ENCODE results near the gene PRSS57. TPM values are rescaled to one million over a fixed set of nuclear protein-coding genes. Genes with fewer than 3 reads are reported as not detected.

Gene PRSS57
- total and polyA plus RNA-seq, 12 donors: 0.06 TPM; not detected in 11

DNA sequence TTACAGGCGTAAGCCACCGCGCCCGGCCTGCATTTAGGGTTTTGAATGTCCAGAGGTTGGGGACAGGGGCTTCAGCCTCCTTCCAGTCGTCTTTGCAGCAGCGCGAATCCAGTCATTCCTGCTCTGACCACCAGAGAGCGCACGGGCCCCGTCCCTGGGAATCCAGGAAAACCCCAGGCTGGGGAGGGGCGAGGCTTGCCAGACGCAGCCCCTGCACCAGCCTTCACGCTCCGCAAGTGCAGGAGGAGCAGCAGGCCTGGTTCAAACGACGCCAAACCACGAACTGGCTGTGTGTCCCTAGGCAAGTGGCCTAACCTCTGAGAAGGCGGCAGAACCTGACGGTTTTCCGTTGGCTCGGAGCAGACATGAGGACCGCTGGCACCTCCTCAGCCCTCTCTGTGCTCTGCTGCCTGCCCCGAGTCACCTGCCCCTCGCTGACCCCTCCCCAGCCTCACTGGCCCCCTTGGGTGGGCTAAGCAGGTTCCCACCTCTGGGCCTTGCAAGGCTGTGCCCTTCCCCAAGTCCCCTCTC lies 30.3 kb downstream of the PRSS57 start:
- peak overlapping the region in 8 of 10 donors; percentile 2 to 39 (median 26) for H3K4me3 ChIP-seq

DNA sequence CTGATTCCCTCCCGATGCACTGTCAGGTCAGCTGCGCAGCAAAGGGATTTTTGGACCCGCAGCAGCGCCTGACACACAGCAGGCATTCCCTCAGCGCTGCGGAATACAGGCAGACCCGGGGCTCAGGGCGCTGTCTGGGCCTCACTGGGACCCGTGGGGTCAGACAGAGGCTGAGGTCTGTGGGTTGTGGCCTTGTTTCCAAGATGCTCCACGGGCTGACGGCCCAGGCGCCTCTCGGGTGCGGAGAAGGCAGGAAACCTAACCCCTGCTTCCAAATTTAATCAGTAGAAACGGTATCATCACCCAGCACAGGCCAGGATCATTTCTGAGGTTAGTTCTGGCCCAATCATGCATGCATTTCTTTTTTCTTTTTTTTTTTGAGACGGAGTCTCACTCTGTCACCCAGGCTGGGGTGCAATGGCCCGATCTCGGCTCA lies 31.6 kb downstream of the PRSS57 start:
- no peaks in the 10 kb centered on the region for H3K9me3 ChIP-seq
- peak overlapping the region; percentile 61 to 97 (median 94) for H3K27ac ChIP-seq
- peaks cover 26 to 56% (median 51%) of the 10 kb centered on the region in 9 donors for H3K4me1 ChIP-seq
- H3K27me3 ChIP-seq: no peaks in the 10 kb centered on the region
- TF ChIP-seq, protein P1, sequence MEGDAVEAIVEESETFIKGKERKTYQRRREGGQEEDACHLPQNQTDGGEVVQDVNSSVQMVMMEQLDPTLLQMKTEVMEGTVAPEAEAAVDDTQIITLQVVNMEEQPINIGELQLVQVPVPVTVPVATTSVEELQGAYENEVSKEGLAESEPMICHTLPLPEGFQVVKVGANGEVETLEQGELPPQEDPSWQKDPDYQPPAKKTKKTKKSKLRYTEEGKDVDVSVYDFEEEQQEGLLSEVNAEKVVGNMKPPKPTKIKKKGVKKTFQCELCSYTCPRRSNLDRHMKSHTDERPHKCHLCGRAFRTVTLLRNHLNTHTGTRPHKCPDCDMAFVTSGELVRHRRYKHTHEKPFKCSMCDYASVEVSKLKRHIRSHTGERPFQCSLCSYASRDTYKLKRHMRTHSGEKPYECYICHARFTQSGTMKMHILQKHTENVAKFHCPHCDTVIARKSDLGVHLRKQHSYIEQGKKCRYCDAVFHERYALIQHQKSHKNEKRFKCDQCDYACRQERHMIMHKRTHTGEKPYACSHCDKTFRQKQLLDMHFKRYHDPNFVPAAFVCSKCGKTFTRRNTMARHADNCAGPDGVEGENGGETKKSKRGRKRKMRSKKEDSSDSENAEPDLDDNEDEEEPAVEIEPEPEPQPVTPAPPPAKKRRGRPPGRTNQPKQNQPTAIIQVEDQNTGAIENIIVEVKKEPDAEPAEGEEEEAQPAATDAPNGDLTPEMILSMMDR (IDR thresholded peaks at IDR 0.05): no peak
- intact Hi-C loops (cut with DNase I): loop anchor here in 6 of 10 donors (1.0 to 2.0 kb wide), 5 partner anchors 17 to 71 kb away; no protein-coding TSS in a partner anchor
- DNase-seq (no peak), ATAC-seq (peak in 3 of 8 donors; percentile 1 to 23 (median 3))
- peaks cover 0 to 4% (median 0%) of the 10 kb centered on the region in 9 donors for H3K36me3 ChIP-seq
- 60 to 65% methylated on average over 18 of the region's 18 CpGs for WGBS, 2 donors
- H3K4me3 ChIP-seq: peak overlapping the region in 9 of 10 donors; percentile 40 to 100 (median 96)

More for the DNA sequence above, 30.3 kb downstream of the PRSS57 start:
- Histone ChIP-seq H3K9me3 (peaks cover 0 to 7% (median 0%) of the 10 kb centered on the region in 11 donors), H3K27ac (peak overlapping the region in 1 of 10 donors; percentile 9), H3K4me1 (peaks cover 17 to 43% (median 39%) of the 10 kb centered on the region in 9 donors), H3K27me3 (no peaks in the 10 kb centered on the region), H3K36me3 (no peaks in the 10 kb centered on the region)
- DNase-seq (peak; percentile 80 to 86), ATAC-seq (peak; percentile 18 to 71 (median 40))
- 5 to 7% methylated on average over 24 of the region's 24 CpGs for WGBS, 2 donors
- TF ChIP-seq, protein P1 (IDR thresholded peaks at IDR 0.05): peak; percentile 89 to 98 (median 97)
- intact Hi-C loops (cut with DNase I): loop anchor here in 8 of 10 donors (1.0 to 2.0 kb wide), 4 partner anchors 68 to 70 kb away; no protein-coding TSS in a partner anchor

DNA sequence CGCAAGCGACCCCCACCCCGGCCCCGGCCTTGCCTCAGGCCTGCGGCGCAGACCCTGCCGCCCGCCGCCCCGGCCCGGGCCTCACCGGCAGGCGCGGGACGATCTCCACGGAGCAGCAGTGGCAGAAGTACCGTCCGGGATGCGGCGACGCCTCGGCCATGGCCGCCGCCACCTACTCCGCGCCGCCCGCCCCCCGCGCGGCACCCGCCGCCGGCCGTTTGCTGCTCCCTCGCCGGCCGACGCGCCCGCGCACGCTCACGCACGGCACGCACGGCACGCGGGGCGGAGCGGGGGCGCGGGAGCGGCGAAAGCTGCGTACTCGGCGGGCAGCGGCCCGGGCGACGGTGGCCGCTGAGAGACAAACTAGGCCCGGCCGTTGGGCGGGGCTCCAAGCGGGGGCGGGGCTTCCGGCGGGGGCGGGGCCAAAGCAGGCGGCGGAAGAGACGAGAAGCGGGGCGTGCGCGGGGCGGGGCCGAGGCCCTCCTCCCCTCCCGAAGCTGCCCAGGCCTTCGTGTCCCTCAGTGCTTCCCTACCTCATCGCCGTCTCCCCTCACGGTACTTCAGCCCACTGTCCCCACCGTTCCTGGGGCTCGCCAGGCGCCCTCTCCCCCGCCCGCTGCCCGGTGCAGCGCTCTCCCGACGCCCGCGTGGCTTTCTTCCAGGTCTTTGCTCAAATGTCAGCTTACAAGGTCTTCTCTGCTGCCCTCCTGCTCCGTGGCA lies 32.1 kb downstream of the PRSS57 start, which contains the start of gene RNF126:
Gene RNF126, minus strand, starts transcription at position 253 of the 720 bp plus-strand sequence. Its CDS starts 93 bp downstream, at position 160.
- peak within 1 kb of the TSS; percentile 61 to 97 (median 94) for H3K27ac ChIP-seq
- ATAC-seq (peak; percentile 80 to 88 (median 86)), DNase-seq (peak; percentile 91 to 97)
- peaks cover 0 to 9% (median 0%) of the 10 kb centered on the region in 9 donors for H3K36me3 ChIP-seq
- H3K4me1 ChIP-seq: peaks cover 32 to 62% (median 56%) of the 10 kb centered on the region in 9 donors
- TF ChIP-seq, protein P1 (IDR thresholded peaks at IDR 0.05): no peak
- no peaks in the 10 kb centered on the region for H3K27me3 ChIP-seq
- intact Hi-C loops (cut with DNase I): loop anchor here in 1 of 10 donors (2.0 kb wide), 1 partner anchor 18 kb away; no protein-coding TSS in a partner anchor
- 0 to 1% methylated on average over 60 to 95 of the region's 97 CpGs for WGBS, 2 donors
- peak within 1 kb of the TSS; percentile 87 to 100 (median 97) for H3K4me3 ChIP-seq
- H3K9me3 ChIP-seq: no peaks in the 10 kb centered on the region
